Stimulated activated CD4-positive, alpha-beta T cell treated with anti-CD3 and anti-CD28 coated beads, Interleukin-15, amount 100 ng/mL, for 24 hours (primary cell): ENCODE data around the gene RLN3.
"Not testable (repeated sequence)": the region's sequence is repeated elsewhere in the genome, so short reads cannot be mapped to it uniquely, and the experiment has no call there.

Experiments
- DNase-seq: peaks from one replicate; pipeline ENCODE4 v3.0.0-alpha.2; 2020

Gene RLN3

GRCh38 chr19:13995878-13996765 is 31.8 kb upstream of the RLN3 start:
- DNase-seq, result no peak

GRCh38 chr19:13996928-13997630 is 30.9 kb upstream of the RLN3 start:
- DNase-seq, result no peak

GRCh38 chr19:13997631-13997962 is 30.4 kb upstream of the RLN3 start:
- DNase-seq, result no peak

GRCh38 chr19:13998426-13998825 is 29.5 kb upstream of the RLN3 start:
- DNase-seq, result no peak

- no peak for DNase-seq
Observed at GRCh38 chr19:13999085-13999484, 28.9 kb upstream of the RLN3 start.

GRCh38 chr19:14000691-14001375 is 27.1 kb upstream of the RLN3 start:
- no peak for DNase-seq

- DNase-seq, result no peak
Observed at GRCh38 chr19:14002571-14003250, 25.2 kb upstream of the RLN3 start.

GRCh38 chr19:14003251-14004055 is 24.5 kb upstream of the RLN3 start:
- DNase-seq, result peak; percentile 19

- DNase-seq, result no peak
Observed at GRCh38 chr19:14004619-14005348, 23.2 kb upstream of the RLN3 start.

GRCh38 chr19:14005349-14006084 is 22.4 kb upstream of the RLN3 start:
- peak; percentile 93 for DNase-seq

GRCh38 chr19:14006085-14006765 is 21.7 kb upstream of the RLN3 start, which contains the start of gene RFX1:
RFX1 (minus strand) TSS chr19:14006320; CDS start chr19:13993843, 12,477 bp downstream.
- peak; percentile 100 for DNase-seq

- peak; percentile 87 for DNase-seq
Observed at GRCh38 chr19:14006766-14007562, 21.0 kb upstream of the RLN3 start.

GRCh38 chr19:14012378-14012915 is 15.5 kb upstream of the RLN3 start:
- no peak for DNase-seq

- DNase-seq, result no peak
Observed at GRCh38 chr19:14015524-14016035, 12.4 kb upstream of the RLN3 start.

GRCh38 chr19:14019100-14019499 is 8.8 kb upstream of the RLN3 start:
- no peak for DNase-seq

GRCh38 chr19:14019739-14020138 is 8.2 kb upstream of the RLN3 start:
- DNase-seq, result not testable (repeated sequence)

- no peak for DNase-seq
Observed at GRCh38 chr19:14021474-14021873, 6.5 kb upstream of the RLN3 start.

GRCh38 chr19:14022469-14022868 is 5.5 kb upstream of the RLN3 start:
- no peak for DNase-seq
